ENCODE data around the gene ANKRD11. TPM values are rescaled to one million over a fixed set of nuclear protein-coding genes. Genes with fewer than 3 reads are reported as not detected.
"Not testable (repeated sequence)": the region's sequence is repeated elsewhere in the genome, so short reads cannot be mapped to it uniquely, and the experiment has no call there.

The ANKRD11 gene
- total RNA-seq, 1 donor from 2014 or later = 165 TPM

GRCh38 chr16:89332902-89333245 lies 157.5 kb downstream of the ANKRD11 start:
- no peak for DNase-seq (ENCODE audit: low spot score)
- no peak overlapping the region for H3K4me3 Mint-ChIP-seq (ENCODE audit: unreplicated experiment)
- peaks cover 56% of the 10 kb centered on the region for H3K4me1 Mint-ChIP-seq (ENCODE audit: unreplicated experiment)
- H3K36me3 Mint-ChIP-seq (ENCODE audit: low read depth, unreplicated experiment) = peaks cover 3% of the 10 kb centered on the region
- H3K9me3 Mint-ChIP-seq (ENCODE audit: unreplicated experiment) = no peaks in the 10 kb centered on the region
- TF ChIP-seq, protein P1, sequence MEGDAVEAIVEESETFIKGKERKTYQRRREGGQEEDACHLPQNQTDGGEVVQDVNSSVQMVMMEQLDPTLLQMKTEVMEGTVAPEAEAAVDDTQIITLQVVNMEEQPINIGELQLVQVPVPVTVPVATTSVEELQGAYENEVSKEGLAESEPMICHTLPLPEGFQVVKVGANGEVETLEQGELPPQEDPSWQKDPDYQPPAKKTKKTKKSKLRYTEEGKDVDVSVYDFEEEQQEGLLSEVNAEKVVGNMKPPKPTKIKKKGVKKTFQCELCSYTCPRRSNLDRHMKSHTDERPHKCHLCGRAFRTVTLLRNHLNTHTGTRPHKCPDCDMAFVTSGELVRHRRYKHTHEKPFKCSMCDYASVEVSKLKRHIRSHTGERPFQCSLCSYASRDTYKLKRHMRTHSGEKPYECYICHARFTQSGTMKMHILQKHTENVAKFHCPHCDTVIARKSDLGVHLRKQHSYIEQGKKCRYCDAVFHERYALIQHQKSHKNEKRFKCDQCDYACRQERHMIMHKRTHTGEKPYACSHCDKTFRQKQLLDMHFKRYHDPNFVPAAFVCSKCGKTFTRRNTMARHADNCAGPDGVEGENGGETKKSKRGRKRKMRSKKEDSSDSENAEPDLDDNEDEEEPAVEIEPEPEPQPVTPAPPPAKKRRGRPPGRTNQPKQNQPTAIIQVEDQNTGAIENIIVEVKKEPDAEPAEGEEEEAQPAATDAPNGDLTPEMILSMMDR (IDR thresholded peaks at IDR 0.05; ENCODE audit: unreplicated experiment) = no peak
- H3K27me3 Mint-ChIP-seq (ENCODE audit: unreplicated experiment) = peaks cover 12% of the 10 kb centered on the region
- H3K27ac Mint-ChIP-seq (ENCODE audit: unreplicated experiment) = no peak overlapping the region

- TF ChIP-seq, protein P1 (IDR thresholded peaks at IDR 0.05; ENCODE audit: unreplicated experiment) = no peak
- peaks cover 12% of the 10 kb centered on the region for H3K27me3 Mint-ChIP-seq (ENCODE audit: unreplicated experiment)
- peak overlapping the region; percentile 13 for H3K27ac Mint-ChIP-seq (ENCODE audit: unreplicated experiment)
- DNase-seq (ENCODE audit: low spot score) = no peak
- H3K36me3 Mint-ChIP-seq (ENCODE audit: low read depth, unreplicated experiment) = peaks cover 3% of the 10 kb centered on the region
- peak overlapping the region; percentile 22 for H3K4me3 Mint-ChIP-seq (ENCODE audit: unreplicated experiment)
- H3K9me3 Mint-ChIP-seq (ENCODE audit: unreplicated experiment) = no peaks in the 10 kb centered on the region
- peaks cover 59% of the 10 kb centered on the region for H3K4me1 Mint-ChIP-seq (ENCODE audit: unreplicated experiment)
Observed at GRCh38 chr16:89332243-89332901, 158.0 kb downstream of the ANKRD11 start.

DNA sequence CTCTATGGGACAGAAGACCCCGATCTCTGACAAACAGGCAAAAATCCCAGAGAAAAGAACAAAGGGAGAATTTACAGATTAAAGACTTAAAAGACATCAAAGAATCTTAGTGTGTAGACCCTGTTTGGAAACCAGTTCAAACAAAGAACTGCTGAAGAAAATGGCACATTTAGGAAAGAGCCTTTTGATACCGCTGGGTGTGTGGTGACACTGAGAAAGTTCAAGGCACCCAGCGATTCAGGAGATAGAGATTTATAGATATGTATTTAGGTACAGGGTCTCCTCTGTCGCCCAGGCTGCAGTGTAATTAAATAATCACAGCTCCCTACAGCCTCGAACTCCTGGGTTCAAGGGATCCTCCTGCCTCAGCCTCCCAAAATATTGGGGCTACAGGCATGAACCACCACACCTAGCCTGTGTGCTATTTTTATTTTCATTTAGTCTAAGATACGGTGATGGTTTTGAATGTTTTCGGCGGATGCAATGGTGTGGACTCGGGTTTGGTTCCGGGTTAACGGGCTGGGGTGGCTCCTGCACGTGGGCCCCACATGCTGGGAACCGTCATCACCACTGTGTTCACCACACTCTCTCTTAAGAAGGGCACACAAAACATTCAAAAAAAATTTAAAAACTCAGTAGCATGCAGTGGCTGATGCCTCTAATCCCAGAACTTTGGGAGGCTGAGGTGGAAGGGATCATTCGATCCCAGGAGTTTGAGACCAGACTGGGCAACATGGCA lies 158.8 kb downstream of the ANKRD11 start:
- peaks cover 67% of the 10 kb centered on the region for H3K4me1 Mint-ChIP-seq (ENCODE audit: unreplicated experiment)
- no peak overlapping the region for H3K27ac Mint-ChIP-seq (ENCODE audit: unreplicated experiment)
- H3K9me3 Mint-ChIP-seq (ENCODE audit: unreplicated experiment) = no peaks in the 10 kb centered on the region
- peaks cover 3% of the 10 kb centered on the region for H3K36me3 Mint-ChIP-seq (ENCODE audit: low read depth, unreplicated experiment)
- H3K4me3 Mint-ChIP-seq (ENCODE audit: unreplicated experiment) = no peak overlapping the region
- TF ChIP-seq, protein P1 (IDR thresholded peaks at IDR 0.05; ENCODE audit: unreplicated experiment) = no peak
- H3K27me3 Mint-ChIP-seq (ENCODE audit: unreplicated experiment) = peaks cover 16% of the 10 kb centered on the region
- DNase-seq (ENCODE audit: low spot score) = no peak

- Mint-ChIP-seq H3K36me3 (ENCODE audit: low read depth, unreplicated experiment) (peaks cover 5% of the 10 kb centered on the region), H3K4me1 (ENCODE audit: unreplicated experiment) (peaks cover 73% of the 10 kb centered on the region), H3K27me3 (ENCODE audit: unreplicated experiment) (peaks cover 21% of the 10 kb centered on the region), H3K9me3 (ENCODE audit: unreplicated experiment) (no peaks in the 10 kb centered on the region), H3K4me3 (ENCODE audit: unreplicated experiment) (no peak overlapping the region), H3K27ac (ENCODE audit: unreplicated experiment) (peak overlapping the region; percentile 61)
- DNase-seq (ENCODE audit: low spot score) = peak; percentile 50
- TF ChIP-seq, protein P1 (IDR thresholded peaks at IDR 0.05; ENCODE audit: unreplicated experiment) = no peak
Observed at GRCh38 chr16:89330177-89330856, 160.0 kb downstream of the ANKRD11 start.

- H3K4me3 Mint-ChIP-seq (ENCODE audit: unreplicated experiment); H3K36me3 Mint-ChIP-seq (ENCODE audit: low read depth, unreplicated experiment); H3K9me3 Mint-ChIP-seq (ENCODE audit: unreplicated experiment); DNase-seq (ENCODE audit: low spot score): not testable (repeated sequence)
- Mint-ChIP-seq H3K27ac (ENCODE audit: unreplicated experiment) (peak overlapping the region; percentile 61), H3K27me3 (ENCODE audit: unreplicated experiment) (peaks cover 22% of the 10 kb centered on the region), H3K4me1 (ENCODE audit: unreplicated experiment) (peaks cover 73% of the 10 kb centered on the region)
Observed at GRCh38 chr16:89329830-89330176, 160.6 kb downstream of the ANKRD11 start.

GRCh38 chr16:89328412-89329400 lies 161.7 kb downstream of the ANKRD11 start:
- not testable (repeated sequence) for H3K9me3 Mint-ChIP-seq (ENCODE audit: unreplicated experiment); DNase-seq (ENCODE audit: low spot score); H3K4me3 Mint-ChIP-seq (ENCODE audit: unreplicated experiment)
- Mint-ChIP-seq H3K4me1 (ENCODE audit: unreplicated experiment) (peaks cover 74% of the 10 kb centered on the region), H3K27ac (ENCODE audit: unreplicated experiment) (peak overlapping the region; percentile 72), H3K27me3 (ENCODE audit: unreplicated experiment) (peaks cover 27% of the 10 kb centered on the region), H3K36me3 (ENCODE audit: low read depth, unreplicated experiment) (peaks cover 16% of the 10 kb centered on the region)
